HL-60 (cell line): ENCODE measurements around the gene SLC29A4.
"Not testable (repeated sequence)": the region's sequence is repeated elsewhere in the genome, so short reads cannot be mapped to it uniquely, and the experiment has no call there.

Source experiments
- DNase-seq, 2 experiments: peaks; one replicate each; pipeline ENCODE4 v3.0.0-alpha.2; 2010 to 2020; ENCODE audit warnings: low read depth in 1 of 2, low spot score in 1 of 2
- H3K27ac ChIP-seq: fragments of 250-450 bp; sonication (Bioruptor Pico); replicated peaks from 2 replicates; pipeline ENCODE4 v1.5.1; 2020; ENCODE audit warnings: mild to moderate bottlenecking, moderate library complexity
- H3K27me3 ChIP-seq: fragments of 250-450 bp; sonication (Bioruptor Pico); 2 replicates; pipeline ENCODE4 v1.5.1; 2021; ENCODE audit warnings: mild to moderate bottlenecking, moderate library complexity; ENCODE audit not compliant: insufficient read depth, poor library complexity, severe bottlenecking
- H3K4me3 ChIP-seq: replicated peaks from 2 replicates; pipeline ENCODE4 v1.5.1; 2011; ENCODE audit warnings: mild to moderate bottlenecking, control low read depth, low read length; ENCODE audit not compliant: insufficient read depth
- GABPA ChIP-seq: IDR thresholded peaks from 2 replicates; pipeline ENCODE4 v1.6.1; 2012; ENCODE audit warnings: low read depth
- POLR2AphosphoS5 ChIP-seq: IDR thresholded peaks from 2 replicates; pipeline ENCODE4 v1.6.1; 2012; ENCODE audit warnings: low read depth
- REST ChIP-seq: IDR thresholded peaks from 2 replicates; pipeline ENCODE4 v1.6.1; 2012; ENCODE audit warnings: low read depth; ENCODE audit not compliant: insufficient replicate concordance
- SPI1 ChIP-seq: IDR thresholded peaks from 2 replicates; pipeline ENCODE4 v1.6.1; 2012; ENCODE audit warnings: low read depth, mild to moderate bottlenecking, borderline replicate concordance
- TF ChIP-seq, protein P1 (sequence below): IDR thresholded peaks from one replicate; pipeline ENCODE4 v1.5.1; 2011; ENCODE audit warnings: low read length, control low read depth, inconsistent platforms; ENCODE audit not compliant: insufficient read depth

Gene SLC29A4

GRCh38 chr7:5303061-5303460, 20.3 kb downstream of the SLC29A4 start:
- Histone ChIP-seq H3K27me3 (peaks cover 5% of the 10 kb centered on the region), H3K4me3 (no peak overlapping the region), H3K27ac (no peak overlapping the region)
- no peak for DNase-seq
- TF ChIP-seq REST (no peak), GABPA (no peak), POLR2AphosphoS5 (no peak), SPI1 (no peak)
- TF ChIP-seq, protein P1, sequence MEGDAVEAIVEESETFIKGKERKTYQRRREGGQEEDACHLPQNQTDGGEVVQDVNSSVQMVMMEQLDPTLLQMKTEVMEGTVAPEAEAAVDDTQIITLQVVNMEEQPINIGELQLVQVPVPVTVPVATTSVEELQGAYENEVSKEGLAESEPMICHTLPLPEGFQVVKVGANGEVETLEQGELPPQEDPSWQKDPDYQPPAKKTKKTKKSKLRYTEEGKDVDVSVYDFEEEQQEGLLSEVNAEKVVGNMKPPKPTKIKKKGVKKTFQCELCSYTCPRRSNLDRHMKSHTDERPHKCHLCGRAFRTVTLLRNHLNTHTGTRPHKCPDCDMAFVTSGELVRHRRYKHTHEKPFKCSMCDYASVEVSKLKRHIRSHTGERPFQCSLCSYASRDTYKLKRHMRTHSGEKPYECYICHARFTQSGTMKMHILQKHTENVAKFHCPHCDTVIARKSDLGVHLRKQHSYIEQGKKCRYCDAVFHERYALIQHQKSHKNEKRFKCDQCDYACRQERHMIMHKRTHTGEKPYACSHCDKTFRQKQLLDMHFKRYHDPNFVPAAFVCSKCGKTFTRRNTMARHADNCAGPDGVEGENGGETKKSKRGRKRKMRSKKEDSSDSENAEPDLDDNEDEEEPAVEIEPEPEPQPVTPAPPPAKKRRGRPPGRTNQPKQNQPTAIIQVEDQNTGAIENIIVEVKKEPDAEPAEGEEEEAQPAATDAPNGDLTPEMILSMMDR = no peak

DNA sequence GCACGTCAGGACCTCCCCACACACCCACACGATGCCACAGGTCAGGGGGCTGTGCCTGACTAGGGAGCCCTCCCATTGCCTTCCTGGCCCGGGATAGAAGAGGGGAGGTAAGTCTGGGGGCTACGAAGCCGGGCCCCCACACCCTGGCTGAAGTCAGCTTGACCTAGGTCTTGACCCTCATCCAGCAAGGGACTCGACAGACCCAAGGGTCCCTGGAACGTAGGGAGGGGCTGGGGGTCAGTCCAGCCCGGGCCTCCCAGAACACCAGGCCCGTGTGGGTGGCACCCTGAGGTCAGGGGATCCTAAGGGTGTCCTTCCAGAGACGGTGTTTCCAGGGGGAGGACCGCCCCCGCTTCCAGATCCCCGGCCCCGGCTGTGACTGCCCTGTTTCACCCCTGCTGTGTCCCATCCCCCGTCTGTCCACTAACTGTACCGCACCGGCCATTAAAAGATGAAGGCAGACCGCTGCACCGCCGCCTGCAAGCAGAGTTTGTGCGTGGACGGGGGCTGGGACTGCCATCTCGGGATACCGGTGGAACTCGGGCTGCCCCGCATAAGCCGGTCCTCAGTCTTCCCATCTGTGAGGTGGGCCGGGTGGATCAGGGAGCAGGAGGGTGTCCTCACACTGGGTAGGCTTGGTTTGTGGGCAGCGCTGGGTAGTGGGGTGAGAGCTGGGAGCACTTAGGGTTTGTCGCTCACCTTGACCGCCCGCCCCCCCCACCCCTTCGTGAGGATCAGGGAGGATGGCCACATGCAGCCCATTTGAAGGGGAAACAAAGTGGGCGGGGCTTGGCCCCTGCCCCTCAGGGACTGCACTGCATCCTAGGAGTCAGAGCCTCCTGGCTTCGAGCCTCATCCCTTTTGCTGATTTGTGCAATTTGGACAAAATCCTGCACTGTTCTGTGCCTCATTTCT, 21.1 kb downstream of the SLC29A4 start:
- DNase-seq = no peak
- TF ChIP-seq POLR2AphosphoS5 (no peak), REST (no peak), GABPA (no peak), SPI1 (no peak)
- TF ChIP-seq, protein P1 = no peak
- H3K4me3 ChIP-seq = no peak overlapping the region

GRCh38 chr7:5305050-5305449, 22.3 kb downstream of the SLC29A4 start:
- H3K4me3 ChIP-seq, DNase-seq, H3K27ac ChIP-seq: not testable (repeated sequence)

More for the DNA sequence above, 21.1 kb downstream of the SLC29A4 start:
- H3K27me3 ChIP-seq = peaks cover 5% of the 10 kb centered on the region
- H3K27ac ChIP-seq = no peak overlapping the region

GRCh38 chr7:5307221-5308142, 24.7 kb downstream of the SLC29A4 start:
- not testable (repeated sequence) for DNase-seq, H3K27me3 ChIP-seq, H3K4me3 ChIP-seq, H3K27ac ChIP-seq

More at GRCh38 chr7:5305050-5305449, 22.3 kb downstream of the SLC29A4 start:
- not testable (repeated sequence) for H3K27me3 ChIP-seq
